K562 (cell line): Measurements from ENCODE around the gene ARHGAP8.

Experiments
- GATAD2A ChIP-seq: fragments of 450-650 bp; IDR thresholded peaks from 2 replicates; pipeline ENCODE4 v1.6.1; 2017
- NFIC ChIP-seq: fragments of 450-650 bp; IDR thresholded peaks from 2 replicates; pipeline ENCODE4 v1.6.1; 2017; ENCODE audit warnings: mild to moderate bottlenecking, inconsistent platforms
- POLR2A ChIP-seq: fragments of 450-650 bp; conservative IDR thresholded peaks from 2 replicates; pipeline ENCODE4 v1.6.1; 2016
- ZNF766 ChIP-seq: fragments of 200-800 bp; sonication (Bioruptor generic); conservative IDR thresholded peaks from 2 replicates; pipeline ENCODE4 v1.6.1; 2016; ENCODE audit warnings: missing genetic modification characterization, missing compliant biosample characterization

DNA sequence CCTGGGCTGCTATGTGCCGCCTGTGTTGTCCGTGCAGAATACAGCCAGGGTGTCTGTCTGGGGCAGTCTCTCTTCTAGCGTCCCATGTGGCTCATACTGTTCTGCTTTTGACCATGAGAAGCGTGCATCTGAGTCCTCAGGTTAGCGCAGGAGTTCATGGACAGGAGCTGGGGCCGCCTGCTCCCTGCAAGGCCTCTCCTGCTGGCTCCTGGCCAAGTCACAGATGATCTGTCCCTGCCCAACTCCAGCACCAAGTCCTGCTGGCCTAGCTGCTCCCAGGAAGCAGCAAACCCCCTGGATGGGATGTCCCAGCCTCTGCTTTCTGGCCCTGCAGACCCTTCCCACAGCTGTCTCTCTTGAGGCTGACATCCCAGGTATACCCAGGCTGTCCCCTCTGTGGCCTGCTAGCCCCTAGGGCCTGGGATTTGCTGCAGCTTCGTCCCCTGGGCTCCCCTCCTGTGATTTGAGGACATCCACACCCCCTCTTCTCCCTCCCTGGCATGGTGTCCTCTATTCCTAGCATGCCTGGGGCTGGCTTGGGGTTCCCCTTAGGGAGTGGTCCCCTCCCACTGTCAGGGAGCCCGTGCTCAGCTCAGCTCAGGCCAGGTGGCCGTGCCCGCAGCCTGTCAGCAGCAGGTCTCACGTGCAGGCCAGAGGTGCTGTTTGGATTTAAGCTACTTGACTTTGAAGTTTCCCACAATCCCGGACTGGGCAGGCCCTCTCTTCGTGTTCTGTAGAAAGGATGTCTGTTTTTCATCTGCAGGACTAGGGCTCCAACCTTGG is 32.6 kb upstream of the ARHGAP8 start:
- TF ChIP-seq NFIC = peak; percentile 84
- no peak for TF ChIP-seq POLR2A
- no peak for TF ChIP-seq GATAD2A
- TF ChIP-seq ZNF766 (CRISPR knock-in tag) = no peak
